Dendritic cell treated with granulocyte-macrophage colony-stimulating factor and Interleukin-4, amounts not matched to agents 40 ng/mL and 50 ng/mL, for 4 days (primary cell): ENCODE data around the gene ELAPOR1.

Source experiments
- H3K27ac Mint-ChIP-seq: one replicate; pipeline ENCODE4 v1.8.0; 2022; ENCODE audit warnings: mild to moderate bottlenecking, mixed read lengths
- H3K27me3 Mint-ChIP-seq: one replicate; pipeline ENCODE4 v1.8.0; 2022; ENCODE audit warnings: mild to moderate bottlenecking, mixed read lengths
- H3K36me3 Mint-ChIP-seq: one replicate; pipeline ENCODE4 v1.8.0; 2022; ENCODE audit warnings: low read depth, mixed read lengths
- H3K4me1 Mint-ChIP-seq: one replicate; pipeline ENCODE4 v1.8.0; 2022; ENCODE audit warnings: low read depth, mixed read lengths
- H3K4me3 Mint-ChIP-seq: one replicate; pipeline ENCODE4 v1.8.0; 2022; ENCODE audit warnings: mild to moderate bottlenecking, moderate library complexity, mixed read lengths
- H3K9me3 Mint-ChIP-seq: one replicate; pipeline ENCODE4 v1.8.0; 2022; ENCODE audit warnings: mixed read lengths
- intact Hi-C: fragments of 100-400 bp; cut with micrococcal nuclease; formaldehyde crosslinking; loops from one replicate; pipeline ENCODE4 v1.15.0; 2022

Gene ELAPOR1

GRCh38 chr1:109113590-109114341 lies at the start of gene ELAPOR1:
ELAPOR1 (plus strand) TSS chr1:109114115; CDS start chr1:109114184, 69 bp downstream.
- Mint-ChIP-seq H3K36me3 (no peaks in the 10 kb centered on the region), H3K27me3 (peaks cover 48% of the 10 kb centered on the region), H3K9me3 (no peaks in the 10 kb centered on the region), H3K27ac (peak within 1 kb of the TSS; percentile 65), H3K4me3 (peak within 1 kb of the TSS; percentile 71), H3K4me1 (peaks cover 39% of the 10 kb centered on the region)
- intact Hi-C loops, result loop anchor here (5.0 to 10.0 kb wide), 3 partner anchors 79 to 149 kb away; partner anchors contain the start of gene CLCC1

- Mint-ChIP-seq H3K9me3 (no peaks in the 10 kb centered on the region), H3K4me1 (no peaks in the 10 kb centered on the region), H3K27me3 (no peaks in the 10 kb centered on the region), H3K27ac (no peak overlapping the region), H3K36me3 (peaks cover 62% of the 10 kb centered on the region), H3K4me3 (no peak overlapping the region)
- intact Hi-C loops, result no loop called here
Observed at GRCh38 chr1:109065137-109065536, 48.8 kb upstream of the ELAPOR1 start.

- Mint-ChIP-seq H3K27me3 (no peaks in the 10 kb centered on the region), H3K36me3 (peaks cover 78% of the 10 kb centered on the region), H3K4me3 (no peak overlapping the region), H3K9me3 (no peaks in the 10 kb centered on the region), H3K4me1 (no peaks in the 10 kb centered on the region), H3K27ac (no peak overlapping the region)
- intact Hi-C loops, result no loop called here
Observed at GRCh38 chr1:109067883-109068282, 46.0 kb upstream of the ELAPOR1 start.

- intact Hi-C loops, result no loop called here
- H3K36me3 Mint-ChIP-seq, result peaks cover 81% of the 10 kb centered on the region
- no peaks in the 10 kb centered on the region for H3K9me3 Mint-ChIP-seq
- peaks cover 12% of the 10 kb centered on the region for H3K4me1 Mint-ChIP-seq
- no peaks in the 10 kb centered on the region for H3K27me3 Mint-ChIP-seq
- no peak overlapping the region for H3K4me3 Mint-ChIP-seq
- H3K27ac Mint-ChIP-seq, result no peak overlapping the region
Observed at GRCh38 chr1:109069294-109069693, 44.6 kb upstream of the ELAPOR1 start.

GRCh38 chr1:109075531-109076490 lies 38.1 kb upstream of the ELAPOR1 start, which contains the start of gene TAF13:
TAF13 (minus strand) TSS chr1:109076003; CDS start chr1:109075947, 56 bp downstream.
- Mint-ChIP-seq H3K36me3 (peaks cover 35% of the 10 kb centered on the region), H3K4me3 (peak within 1 kb of the TSS; percentile 97), H3K27me3 (no peaks in the 10 kb centered on the region), H3K4me1 (peaks cover 24% of the 10 kb centered on the region), H3K27ac (peak within 1 kb of the TSS; percentile 99), H3K9me3 (no peaks in the 10 kb centered on the region)
- intact Hi-C loops, result loop anchor here (1.0 to 5.0 kb wide), 2 partner anchors 14 to 34 kb away; partner anchors contain the start of genes TMEM167B and WDR47

GRCh38 chr1:109078317-109078716 lies 35.6 kb upstream of the ELAPOR1 start:
- H3K9me3 Mint-ChIP-seq, result no peaks in the 10 kb centered on the region
- no peak overlapping the region for H3K4me3 Mint-ChIP-seq
- no peak overlapping the region for H3K27ac Mint-ChIP-seq
- intact Hi-C loops, result loop anchor here (5.0 kb wide), 1 partner anchor 36 kb away; the partner anchor contains the start of gene WDR47
- peaks cover 21% of the 10 kb centered on the region for H3K4me1 Mint-ChIP-seq
- peaks cover 22% of the 10 kb centered on the region for H3K36me3 Mint-ChIP-seq
- no peaks in the 10 kb centered on the region for H3K27me3 Mint-ChIP-seq

GRCh38 chr1:109079240-109079622 lies 34.7 kb upstream of the ELAPOR1 start:
- H3K27me3 Mint-ChIP-seq, result no peaks in the 10 kb centered on the region
- H3K27ac Mint-ChIP-seq, result no peak overlapping the region
- intact Hi-C loops, result loop anchor here (5.0 kb wide), 1 partner anchor 37 kb away; the partner anchor contains the start of gene WDR47
- H3K36me3 Mint-ChIP-seq, result peaks cover 12% of the 10 kb centered on the region
- no peak overlapping the region for H3K4me3 Mint-ChIP-seq
- H3K4me1 Mint-ChIP-seq, result peaks cover 12% of the 10 kb centered on the region
- no peaks in the 10 kb centered on the region for H3K9me3 Mint-ChIP-seq

- no peaks in the 10 kb centered on the region for H3K27me3 Mint-ChIP-seq
- H3K4me1 Mint-ChIP-seq, result peaks cover 11% of the 10 kb centered on the region
- intact Hi-C loops, result no loop called here
- H3K9me3 Mint-ChIP-seq, result no peaks in the 10 kb centered on the region
- H3K27ac Mint-ChIP-seq, result peak overlapping the region; percentile 26
- H3K36me3 Mint-ChIP-seq, result peaks cover 6% of the 10 kb centered on the region
- no peak overlapping the region for H3K4me3 Mint-ChIP-seq
Observed at GRCh38 chr1:109080441-109081082, 33.4 kb upstream of the ELAPOR1 start.

- no peak overlapping the region for H3K4me3 Mint-ChIP-seq
- H3K27ac Mint-ChIP-seq, result no peak overlapping the region
- H3K36me3 Mint-ChIP-seq, result no peaks in the 10 kb centered on the region
- H3K27me3 Mint-ChIP-seq, result no peaks in the 10 kb centered on the region
- H3K9me3 Mint-ChIP-seq, result no peaks in the 10 kb centered on the region
- intact Hi-C loops, result no loop called here
- peaks cover 6% of the 10 kb centered on the region for H3K4me1 Mint-ChIP-seq
Observed at GRCh38 chr1:109083501-109083900, 30.4 kb upstream of the ELAPOR1 start.

- Mint-ChIP-seq H3K27ac (no peak overlapping the region), H3K36me3 (no peaks in the 10 kb centered on the region), H3K27me3 (no peaks in the 10 kb centered on the region), H3K4me3 (no peak overlapping the region), H3K4me1 (peaks cover 6% of the 10 kb centered on the region), H3K9me3 (no peaks in the 10 kb centered on the region)
- intact Hi-C loops, result no loop called here
Observed at GRCh38 chr1:109083923-109084322, 30.0 kb upstream of the ELAPOR1 start.

GRCh38 chr1:109084563-109085517 lies 29.1 kb upstream of the ELAPOR1 start:
- no peak overlapping the region for H3K4me3 Mint-ChIP-seq
- intact Hi-C loops, result no loop called here
- no peak overlapping the region for H3K27ac Mint-ChIP-seq
- H3K9me3 Mint-ChIP-seq, result no peaks in the 10 kb centered on the region
- H3K27me3 Mint-ChIP-seq, result no peaks in the 10 kb centered on the region
- peaks cover 15% of the 10 kb centered on the region for H3K4me1 Mint-ChIP-seq
- H3K36me3 Mint-ChIP-seq, result peaks cover under 1% of the 10 kb centered on the region

GRCh38 chr1:109089242-109090015 lies 24.5 kb upstream of the ELAPOR1 start:
- intact Hi-C loops, result loop anchor here (1.0 to 2.0 kb wide), 3 partner anchors 13 to 47 kb away; partner anchors contain the start of genes TAF13 and WDR47
- Mint-ChIP-seq H3K27ac (peak overlapping the region; percentile 97), H3K27me3 (no peaks in the 10 kb centered on the region), H3K4me1 (peaks cover 25% of the 10 kb centered on the region), H3K4me3 (peak overlapping the region; percentile 97), H3K9me3 (no peaks in the 10 kb centered on the region), H3K36me3 (peaks cover 44% of the 10 kb centered on the region)
